GM12878 (cell line): ENCODE results near the gene ZFP36.

Experiments
- BHLHE40 ChIP-seq, 2 experiments: fragments of 450-650 bp in 1 of 2; IDR thresholded peaks; 2 replicates each; pipeline ENCODE4 v1.6.1; 2011 to 2017; ENCODE audit warnings: low read depth in 2 of 2, borderline replicate concordance in 1 of 2, improper control_type of control experiment in 1 of 2, low read length in 1 of 2, mild to moderate bottlenecking in 1 of 2
- CEBPB ChIP-seq, 2 experiments: fragments of 150-350 bp in 1 of 2; IDR thresholded peaks; 2 replicates each; pipeline ENCODE4 v1.6.1; 2012 to 2014; ENCODE audit warnings: low read depth in 2 of 2, low read length in 2 of 2, borderline replicate concordance in 1 of 2, inconsistent platforms in 1 of 2
- CHD4 ChIP-seq: fragments of 200-600 bp; sonication (generic); IDR thresholded peaks from 2 replicates; pipeline ENCODE4 v1.6.1; 2016; ENCODE audit warnings: mild to moderate bottlenecking
- CTCF ChIP-seq, 3 experiments: IDR thresholded peaks in 2 of 3; conservative IDR thresholded peaks in 1 of 3; 2 replicates each; pipeline ENCODE4 v1.5.1; 2011; ENCODE audit warnings: low read depth in 3 of 3, low read length in 3 of 3, mild to moderate bottlenecking in 3 of 3, control low read depth in 2 of 3, moderate library complexity in 2 of 3, inconsistent platforms in 1 of 3, mixed read lengths in 1 of 3; ENCODE audit not compliant: control insufficient read depth in 2 of 3, insufficient read depth in 1 of 3; ENCODE audit errors: extremely low read depth in 1 of 3
- MAX ChIP-seq: IDR thresholded peaks from 2 replicates; pipeline ENCODE4 v1.6.1; 2012; ENCODE audit warnings: low read depth, low read length, improper control_type of control experiment
- MEF2A ChIP-seq: IDR thresholded peaks from 2 replicates; pipeline ENCODE4 v1.6.1; 2011; ENCODE audit warnings: low read depth, mild to moderate bottlenecking, low read length, moderate library complexity; ENCODE audit not compliant: insufficient read depth
- MXI1 ChIP-seq: fragments of 150-350 bp; IDR thresholded peaks from 2 replicates; pipeline ENCODE4 v1.6.1; 2011; ENCODE audit warnings: low read depth, mild to moderate bottlenecking, inconsistent platforms, low read length, improper control_type of control experiment
- NR2C2 ChIP-seq: IDR thresholded peaks from 2 replicates; pipeline ENCODE4 v1.6.1; 2011; ENCODE audit warnings: borderline replicate concordance, low read depth; ENCODE audit not compliant: control insufficient read depth, insufficient read length
- POLR2AphosphoS5 ChIP-seq: IDR thresholded peaks from 2 replicates; pipeline ENCODE4 v1.6.1; 2011; ENCODE audit warnings: mild to moderate bottlenecking, low read length, inconsistent platforms
- TAF1 ChIP-seq: IDR thresholded peaks from 2 replicates; pipeline ENCODE4 v1.6.1; 2011; ENCODE audit warnings: mild to moderate bottlenecking, low read depth, low read length, borderline replicate concordance
- USF2 ChIP-seq: IDR thresholded peaks from 2 replicates; pipeline ENCODE4 v1.6.1; 2011; ENCODE audit warnings: low read depth, low read length, improper control_type of control experiment, borderline replicate concordance
- TF ChIP-seq, protein P1 (sequence below): IDR thresholded peaks from 2 replicates; pipeline ENCODE4 v1.6.1; 2011; ENCODE audit warnings: low read depth, mild to moderate bottlenecking, low read length, moderate library complexity, borderline replicate concordance; ENCODE audit errors: extremely low read depth

DNA sequence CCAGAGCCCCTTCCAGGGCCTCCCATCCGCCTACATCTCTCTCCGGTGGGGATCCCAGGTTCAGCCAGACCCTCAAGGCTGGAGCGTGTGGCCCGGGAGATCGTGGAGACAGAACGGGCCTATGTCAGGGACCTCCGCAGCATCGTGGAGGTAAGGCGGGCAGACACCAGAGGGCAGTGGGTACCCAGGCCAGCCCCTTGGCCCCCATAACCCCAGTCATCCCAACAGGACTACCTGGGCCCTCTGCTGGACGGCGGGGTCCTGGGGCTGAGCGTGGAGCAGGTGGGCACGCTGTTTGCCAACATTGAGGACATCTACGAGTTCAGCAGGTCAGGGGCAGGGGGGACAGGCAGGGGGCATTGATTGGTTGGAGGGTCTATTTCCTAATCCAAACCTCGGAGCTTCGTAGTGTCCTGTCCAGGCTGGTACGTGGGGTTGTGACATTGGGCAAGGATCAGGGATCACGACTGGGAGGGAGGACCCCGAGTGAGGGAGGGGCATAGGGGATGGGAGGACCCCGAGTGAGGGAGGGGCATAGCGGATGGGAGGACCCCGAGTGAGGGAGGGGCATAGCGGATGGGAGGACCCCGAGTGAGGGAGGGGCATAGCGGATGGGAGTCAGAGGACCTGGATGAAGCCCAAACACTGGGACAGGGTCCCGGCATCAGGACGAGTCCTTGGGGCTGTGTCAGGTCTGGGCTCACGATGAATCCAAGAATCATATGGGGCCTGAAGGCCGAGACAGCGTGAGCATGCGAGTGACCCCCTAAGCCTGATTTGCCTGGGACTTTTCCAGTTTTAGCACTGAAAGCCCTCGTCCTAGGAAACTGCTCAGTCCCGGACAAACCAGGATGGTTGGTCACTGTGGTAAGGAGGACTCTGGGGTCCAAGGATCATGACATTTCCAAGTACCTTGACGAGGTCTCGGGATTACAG is 8.7 kb downstream of the ZFP36 start:
- TF ChIP-seq CHD4, result no peak
- no peak for TF ChIP-seq MXI1
- no peak for TF ChIP-seq BHLHE40 (IDR thresholded peaks at IDR 0.05; ENCODE audit: borderline replicate concordance in 1 of 2, low read depth in 2 of 2, low read length in 1 of 2)
- no peak for TF ChIP-seq MAX
- no peak; the same call in 1 of the 2 replicates for TF ChIP-seq POLR2AphosphoS5
- no peak for TF ChIP-seq TAF1
- TF ChIP-seq CEBPB (IDR thresholded peaks at IDR 0.05; ENCODE audit: borderline replicate concordance in 1 of 2, low read depth in 2 of 2, low read length in 2 of 2), result no peak
- no peak for TF ChIP-seq USF2
- TF ChIP-seq CTCF (IDR thresholded peaks at IDR 0.05 in 2 of 3, conservative IDR thresholded peaks at IDR 0.05 in 1 of 3; ENCODE audit: control insufficient read depth in 2 of 3, extremely low read depth in 1 of 3, insufficient read depth in 1 of 3, low read depth in 3 of 3, low read length in 3 of 3), result 0 out of 6 replicates have a peak, but pooled peaks of 1 of the 3 experiments have one; percentile 14
- no peak for TF ChIP-seq NR2C2
- no peak for TF ChIP-seq MEF2A
- TF ChIP-seq, protein P1, sequence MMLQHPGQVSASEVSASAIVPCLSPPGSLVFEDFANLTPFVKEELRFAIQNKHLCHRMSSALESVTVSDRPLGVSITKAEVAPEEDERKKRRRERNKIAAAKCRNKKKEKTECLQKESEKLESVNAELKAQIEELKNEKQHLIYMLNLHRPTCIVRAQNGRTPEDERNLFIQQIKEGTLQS, result no peak
